Measurements from ENCODE around the gene SLC25A40.

Gene SLC25A40

DNA sequence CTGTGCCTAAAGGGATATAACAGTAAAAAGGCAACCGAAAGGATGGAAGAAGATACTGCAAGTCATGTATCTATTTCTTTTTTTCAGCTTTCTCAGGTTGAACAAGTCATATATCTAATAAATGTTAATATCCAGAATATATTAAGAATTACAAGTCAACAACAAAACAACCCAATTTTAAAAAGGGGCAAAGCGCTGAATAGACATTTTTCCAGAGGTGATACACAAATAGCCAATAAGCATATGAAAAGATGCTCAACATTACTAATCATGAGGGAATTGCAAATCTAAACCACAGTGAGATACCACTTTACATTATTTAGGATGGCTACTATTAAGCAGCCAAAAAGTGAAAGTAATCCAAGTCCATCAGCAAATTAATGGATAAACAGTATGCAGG is 23.1 kb upstream of the SLC25A40 start:
- H3K27ac ChIP-seq = no peak overlapping the region
- in situ Hi-C loops (cut with HindIII; ENCODE audit: low pct_ligation_motif_present, low sequenced_read_pairs) = no loop called here
- no peak overlapping the region for H3K4me3 ChIP-seq (ENCODE audit: low read depth, low read length)
- DNase-seq = no peak
- H3K27me3 ChIP-seq (replicated peaks) = no peaks in the 10 kb centered on the region
- TF ChIP-seq, protein P1, sequence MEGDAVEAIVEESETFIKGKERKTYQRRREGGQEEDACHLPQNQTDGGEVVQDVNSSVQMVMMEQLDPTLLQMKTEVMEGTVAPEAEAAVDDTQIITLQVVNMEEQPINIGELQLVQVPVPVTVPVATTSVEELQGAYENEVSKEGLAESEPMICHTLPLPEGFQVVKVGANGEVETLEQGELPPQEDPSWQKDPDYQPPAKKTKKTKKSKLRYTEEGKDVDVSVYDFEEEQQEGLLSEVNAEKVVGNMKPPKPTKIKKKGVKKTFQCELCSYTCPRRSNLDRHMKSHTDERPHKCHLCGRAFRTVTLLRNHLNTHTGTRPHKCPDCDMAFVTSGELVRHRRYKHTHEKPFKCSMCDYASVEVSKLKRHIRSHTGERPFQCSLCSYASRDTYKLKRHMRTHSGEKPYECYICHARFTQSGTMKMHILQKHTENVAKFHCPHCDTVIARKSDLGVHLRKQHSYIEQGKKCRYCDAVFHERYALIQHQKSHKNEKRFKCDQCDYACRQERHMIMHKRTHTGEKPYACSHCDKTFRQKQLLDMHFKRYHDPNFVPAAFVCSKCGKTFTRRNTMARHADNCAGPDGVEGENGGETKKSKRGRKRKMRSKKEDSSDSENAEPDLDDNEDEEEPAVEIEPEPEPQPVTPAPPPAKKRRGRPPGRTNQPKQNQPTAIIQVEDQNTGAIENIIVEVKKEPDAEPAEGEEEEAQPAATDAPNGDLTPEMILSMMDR (IDR thresholded peaks at IDR 0.05; ENCODE audit: low read depth, low read length, missing control alignments) = no peak
- no peaks in the 10 kb centered on the region for H3K36me3 ChIP-seq (replicated peaks)

DNA sequence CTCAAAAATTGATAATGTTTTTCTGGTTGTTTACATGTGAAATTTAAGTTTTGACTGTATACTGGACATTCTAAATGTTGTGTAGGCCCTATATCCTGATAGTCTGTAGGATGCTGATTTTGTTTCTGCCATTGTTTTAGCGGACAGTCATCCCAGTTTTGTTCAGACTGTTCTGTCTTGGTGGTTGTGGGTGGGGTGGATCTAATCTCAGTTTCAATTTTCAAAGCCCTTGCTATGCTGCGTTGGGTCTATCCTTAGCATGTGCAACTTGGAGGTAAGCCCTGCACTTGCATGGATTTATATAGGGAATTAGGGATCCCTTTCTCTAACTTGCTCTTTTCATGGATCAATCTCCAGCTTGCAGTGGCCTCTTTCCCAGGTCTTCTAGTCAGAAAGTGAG is 19.2 kb upstream of the SLC25A40 start:
- no peak for DNase-seq
- in situ Hi-C loops (cut with HindIII; ENCODE audit: low pct_ligation_motif_present, low sequenced_read_pairs) = no loop called here
- H3K36me3 ChIP-seq (replicated peaks) = no peaks in the 10 kb centered on the region

DNA sequence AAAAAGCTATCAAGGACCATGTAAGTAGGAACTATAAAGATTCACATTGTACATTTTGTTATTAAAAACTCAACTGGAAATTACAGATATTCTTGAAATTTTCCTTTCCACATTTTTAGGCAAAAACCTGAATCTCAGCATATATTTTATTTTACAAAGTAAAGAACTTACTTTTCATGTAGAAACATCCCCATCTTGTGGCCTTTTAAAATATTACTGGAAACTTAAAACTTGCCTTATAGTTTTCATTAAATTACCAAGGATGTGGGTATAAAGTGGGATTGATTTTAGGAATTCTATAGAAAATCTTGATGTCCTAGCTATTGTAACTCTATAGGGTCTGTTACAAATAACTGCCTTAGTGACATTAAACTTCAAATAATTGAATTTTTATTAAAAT is 10.7 kb upstream of the SLC25A40 start:
- in situ Hi-C loops (cut with HindIII; ENCODE audit: low pct_ligation_motif_present, low sequenced_read_pairs) = no loop called here
- peaks cover 6% of the 10 kb centered on the region for H3K36me3 ChIP-seq (replicated peaks)
- no peak overlapping the region for H3K27ac ChIP-seq
- TF ChIP-seq, protein P1 (IDR thresholded peaks at IDR 0.05; ENCODE audit: low read depth, low read length, missing control alignments) = no peak
- H3K4me3 ChIP-seq (ENCODE audit: low read depth, low read length) = no peak overlapping the region
- no peaks in the 10 kb centered on the region for H3K27me3 ChIP-seq (replicated peaks)
- DNase-seq = no peak

More for the DNA sequence above, 19.2 kb upstream of the SLC25A40 start:
- TF ChIP-seq, protein P1 (IDR thresholded peaks at IDR 0.05; ENCODE audit: low read depth, low read length, missing control alignments) = no peak
- H3K27me3 ChIP-seq (replicated peaks) = no peaks in the 10 kb centered on the region
- no peak overlapping the region for H3K4me3 ChIP-seq (ENCODE audit: low read depth, low read length)
- no peak overlapping the region for H3K27ac ChIP-seq

DNA sequence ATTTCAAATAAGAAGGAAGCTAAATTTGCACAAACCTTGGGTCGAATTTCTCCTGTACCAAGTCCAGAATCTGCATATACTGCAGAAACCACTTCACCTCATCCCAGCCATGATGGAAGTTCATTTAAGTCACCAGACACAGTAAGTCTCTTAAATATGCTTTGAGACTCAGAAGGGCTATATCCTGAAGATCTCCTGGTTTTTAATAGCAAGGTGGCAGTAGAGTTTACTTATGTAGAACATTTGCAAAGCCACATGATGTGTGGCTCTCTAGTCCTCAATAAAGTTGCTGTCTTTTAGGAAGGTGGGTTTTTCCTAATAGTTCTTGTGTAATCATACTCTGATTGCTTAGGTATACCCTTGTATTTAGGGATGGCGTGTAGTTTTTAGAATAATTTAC is 8.9 kb upstream of the SLC25A40 start:
- DNase-seq = no peak
- in situ Hi-C loops (cut with HindIII; ENCODE audit: low pct_ligation_motif_present, low sequenced_read_pairs) = no loop called here
- peaks cover 6% of the 10 kb centered on the region for H3K36me3 ChIP-seq (replicated peaks)
- H3K27me3 ChIP-seq (replicated peaks) = no peaks in the 10 kb centered on the region
- TF ChIP-seq, protein P1 (IDR thresholded peaks at IDR 0.05; ENCODE audit: low read depth, low read length, missing control alignments) = no peak
- H3K27ac ChIP-seq = no peak overlapping the region
- H3K4me3 ChIP-seq (ENCODE audit: low read depth, low read length) = no peak overlapping the region

GRCh38 chr7:87882151-87882937 is 6.2 kb upstream of the SLC25A40 start:
- DNase-seq = no peak
- in situ Hi-C loops (cut with HindIII; ENCODE audit: low pct_ligation_motif_present, low sequenced_read_pairs) = no loop called here
- TF ChIP-seq, protein P1 (IDR thresholded peaks at IDR 0.05; ENCODE audit: low read depth, low read length, missing control alignments) = no peak
- H3K36me3 ChIP-seq (replicated peaks) = peaks cover 6% of the 10 kb centered on the region
- no peak overlapping the region for H3K27ac ChIP-seq
- H3K4me3 ChIP-seq (ENCODE audit: low read depth, low read length) = no peak overlapping the region
- no peaks in the 10 kb centered on the region for H3K27me3 ChIP-seq (replicated peaks)
